Ovary (tissue), 3 donors: ENCODE measurements around the gene GUCD1.

Experiments used
- CTCF ChIP-seq, 3 donors: fragments of 450-650 bp in 2 of 3; fragments of 200-600 bp in 1 of 3; IDR thresholded peaks; one replicate each; pipeline versions ENCODE4 v1.5.1 to v1.8.0; 2016 to 2022; ENCODE audit warnings: antibody characterized with exemption in 3 of 3, mild to moderate bottlenecking in 1 of 3
- EP300 ChIP-seq: sonication (generic); formaldehyde crosslinking; IDR thresholded peaks from one replicate; pipeline ENCODE4 v1.6.1; 2017; ENCODE audit warnings: antibody characterized with exemption
- donor health status: DM: no; HTN: no; CAD: no.

- TF ChIP-seq CTCF (IDR thresholded peaks at IDR 0.05) (no peak), EP300 (no peak)
Observed at GRCh38 chr22:24590596-24591173, 35.7 kb upstream of the GUCD1 start.
